ENCODE results near the gene SDE2.

SDE2 gene

GRCh38 chr1:225999227-225999911 is at the start of gene SDE2:
Gene SDE2 (minus strand): TSS chr1:225999343. CDS start chr1:225999312, 31 bp downstream.
- DNase-seq (ENCODE audit: extremely low read depth, low read depth): peak; percentile 93
- peak within 1 kb of the TSS; percentile 85 for H3K4me3 ChIP-seq (replicated peaks; ENCODE audit: low read depth, low read length)
- TF ChIP-seq CTCF (IDR thresholded peaks at IDR 0.05; ENCODE audit: low read depth, low read length, missing control alignments): no peak

GRCh38 chr1:226048886-226049285 is 49.7 kb upstream of the SDE2 start:
- no peak for TF ChIP-seq CTCF (IDR thresholded peaks at IDR 0.05; ENCODE audit: low read depth, low read length, missing control alignments)
- no peak for DNase-seq (ENCODE audit: extremely low read depth, low read depth)
- H3K4me3 ChIP-seq (replicated peaks; ENCODE audit: low read depth, low read length): no peak overlapping the region

- TF ChIP-seq CTCF (IDR thresholded peaks at IDR 0.05; ENCODE audit: low read depth, low read length, missing control alignments): no peak
- DNase-seq (ENCODE audit: extremely low read depth, low read depth): no peak
- no peak overlapping the region for H3K4me3 ChIP-seq (replicated peaks; ENCODE audit: low read depth, low read length)
Measured at GRCh38 chr1:226047495-226047894, 48.4 kb upstream of the SDE2 start.

- no peak for DNase-seq (ENCODE audit: extremely low read depth, low read depth)
- TF ChIP-seq CTCF (IDR thresholded peaks at IDR 0.05; ENCODE audit: low read depth, low read length, missing control alignments): no peak
- no peak overlapping the region for H3K4me3 ChIP-seq (replicated peaks; ENCODE audit: low read depth, low read length)
Measured at GRCh38 chr1:226046240-226046639, 47.1 kb upstream of the SDE2 start.

GRCh38 chr1:226044514-226045101 is 45.5 kb upstream of the SDE2 start:
- DNase-seq (ENCODE audit: extremely low read depth, low read depth): no peak
- H3K4me3 ChIP-seq (replicated peaks; ENCODE audit: low read depth, low read length): no peak overlapping the region
- TF ChIP-seq CTCF (IDR thresholded peaks at IDR 0.05; ENCODE audit: low read depth, low read length, missing control alignments): no peak

GRCh38 chr1:226041419-226041818 is 42.3 kb upstream of the SDE2 start:
- no peak overlapping the region for H3K4me3 ChIP-seq (replicated peaks; ENCODE audit: low read depth, low read length)
- TF ChIP-seq CTCF (IDR thresholded peaks at IDR 0.05; ENCODE audit: low read depth, low read length, missing control alignments): no peak
- no peak for DNase-seq (ENCODE audit: extremely low read depth, low read depth)

Measured in HFF-Myc (cell line).